BLaER1 (cell line): ENCODE results near the gene ERCC3.
A peak's percentile ranks its signal among the peaks of the same experiment; 100 is the strongest.

Experiments
- H3K27ac ChIP-seq: shearing (Covaris generic); formaldehyde crosslinking; 2 replicates; pipeline ENCODE4 v1.8.1; 2022
- H3K27me3 ChIP-seq: shearing (Covaris generic); formaldehyde crosslinking; 2 replicates; pipeline ENCODE4 v1.8.1; 2022
- H3K36me3 ChIP-seq: shearing (Covaris generic); formaldehyde crosslinking; 2 replicates; pipeline ENCODE4 v1.8.1; 2022
- H3K4me1 ChIP-seq: shearing (Covaris generic); formaldehyde crosslinking; 2 replicates; pipeline ENCODE4 v1.8.1; 2022
- H3K4me2 ChIP-seq: shearing (Covaris generic); formaldehyde crosslinking; 2 replicates; pipeline ENCODE4 v1.8.1; 2022
- H3K4me3 ChIP-seq: shearing (Covaris generic); formaldehyde crosslinking; 2 replicates; pipeline ENCODE4 v1.8.1; 2022
- H3K9ac ChIP-seq: shearing (Covaris generic); formaldehyde crosslinking; 2 replicates; pipeline ENCODE4 v1.8.1; 2022
- H3K9me3 ChIP-seq: shearing (Covaris generic); formaldehyde crosslinking; 2 replicates; pipeline ENCODE4 v1.8.1; 2022
- H4K20me1 ChIP-seq: shearing (Covaris generic); formaldehyde crosslinking; 2 replicates; pipeline ENCODE4 v1.8.1; 2022
- Cebpa-rat ChIP-seq: shearing (Covaris generic); IDR thresholded peaks from 2 replicates; pipeline ENCODE4 v1.8.1; 2022

ERCC3 gene

GRCh38 chr2:127314193-127314988 lies 20.4 kb upstream of the ERCC3 start:
- H3K27ac ChIP-seq: no peak overlapping the region
- H3K9ac ChIP-seq: no peak overlapping the region
- H3K27me3 ChIP-seq: no peaks in the 10 kb centered on the region
- no peak overlapping the region for H3K4me2 ChIP-seq
- no peaks in the 10 kb centered on the region for H4K20me1 ChIP-seq
- no peaks in the 10 kb centered on the region; the same call in 1 of the 2 replicates for H3K4me1 ChIP-seq
- no peak for TF ChIP-seq Cebpa-rat
- peaks cover 84% of the 10 kb centered on the region for H3K36me3 ChIP-seq
- no peak overlapping the region for H3K4me3 ChIP-seq
- no peaks in the 10 kb centered on the region for H3K9me3 ChIP-seq

GRCh38 chr2:127313406-127313805 lies 19.5 kb upstream of the ERCC3 start:
- no peak overlapping the region for H3K4me3 ChIP-seq
- H3K9ac ChIP-seq: no peak overlapping the region
- no peak for TF ChIP-seq Cebpa-rat
- no peaks in the 10 kb centered on the region for H4K20me1 ChIP-seq
- H3K4me2 ChIP-seq: no peak overlapping the region
- no peaks in the 10 kb centered on the region for H3K27me3 ChIP-seq
- peaks cover 82% of the 10 kb centered on the region for H3K36me3 ChIP-seq
- no peaks in the 10 kb centered on the region; the same call in 1 of the 2 replicates for H3K4me1 ChIP-seq
- H3K9me3 ChIP-seq: no peaks in the 10 kb centered on the region
- no peak overlapping the region for H3K27ac ChIP-seq

GRCh38 chr2:127310980-127311379 lies 17.0 kb upstream of the ERCC3 start:
- no peak overlapping the region for H3K9ac ChIP-seq
- H3K4me1 ChIP-seq: no peaks in the 10 kb centered on the region; the same call in 1 of the 2 replicates
- no peaks in the 10 kb centered on the region for H3K9me3 ChIP-seq
- H3K4me2 ChIP-seq: no peak overlapping the region
- H3K4me3 ChIP-seq: no peak overlapping the region
- peaks cover 91% of the 10 kb centered on the region for H3K36me3 ChIP-seq
- no peaks in the 10 kb centered on the region for H3K27me3 ChIP-seq
- no peak for TF ChIP-seq Cebpa-rat
- H4K20me1 ChIP-seq: no peaks in the 10 kb centered on the region
- H3K27ac ChIP-seq: no peak overlapping the region

GRCh38 chr2:127309468-127309867 lies 15.5 kb upstream of the ERCC3 start:
- peaks cover 85% of the 10 kb centered on the region for H3K36me3 ChIP-seq
- no peaks in the 10 kb centered on the region; the same call in 1 of the 2 replicates for H3K4me1 ChIP-seq
- no peak overlapping the region for H3K4me2 ChIP-seq
- H4K20me1 ChIP-seq: no peaks in the 10 kb centered on the region
- H3K9me3 ChIP-seq: no peaks in the 10 kb centered on the region
- no peak overlapping the region for H3K4me3 ChIP-seq
- TF ChIP-seq Cebpa-rat: no peak
- no peak overlapping the region for H3K9ac ChIP-seq
- H3K27me3 ChIP-seq: no peaks in the 10 kb centered on the region
- H3K27ac ChIP-seq: no peak overlapping the region

GRCh38 chr2:127308586-127309138 lies 14.7 kb upstream of the ERCC3 start:
- peaks cover 77% of the 10 kb centered on the region for H3K36me3 ChIP-seq
- no peaks in the 10 kb centered on the region for H3K9me3 ChIP-seq
- no peak overlapping the region for H3K4me2 ChIP-seq
- no peak for TF ChIP-seq Cebpa-rat
- H3K27me3 ChIP-seq: no peaks in the 10 kb centered on the region
- H4K20me1 ChIP-seq: no peaks in the 10 kb centered on the region
- H3K4me3 ChIP-seq: no peak overlapping the region
- no peak overlapping the region for H3K27ac ChIP-seq
- H3K9ac ChIP-seq: no peak overlapping the region
- no peaks in the 10 kb centered on the region; the same call in 1 of the 2 replicates for H3K4me1 ChIP-seq

DNA sequence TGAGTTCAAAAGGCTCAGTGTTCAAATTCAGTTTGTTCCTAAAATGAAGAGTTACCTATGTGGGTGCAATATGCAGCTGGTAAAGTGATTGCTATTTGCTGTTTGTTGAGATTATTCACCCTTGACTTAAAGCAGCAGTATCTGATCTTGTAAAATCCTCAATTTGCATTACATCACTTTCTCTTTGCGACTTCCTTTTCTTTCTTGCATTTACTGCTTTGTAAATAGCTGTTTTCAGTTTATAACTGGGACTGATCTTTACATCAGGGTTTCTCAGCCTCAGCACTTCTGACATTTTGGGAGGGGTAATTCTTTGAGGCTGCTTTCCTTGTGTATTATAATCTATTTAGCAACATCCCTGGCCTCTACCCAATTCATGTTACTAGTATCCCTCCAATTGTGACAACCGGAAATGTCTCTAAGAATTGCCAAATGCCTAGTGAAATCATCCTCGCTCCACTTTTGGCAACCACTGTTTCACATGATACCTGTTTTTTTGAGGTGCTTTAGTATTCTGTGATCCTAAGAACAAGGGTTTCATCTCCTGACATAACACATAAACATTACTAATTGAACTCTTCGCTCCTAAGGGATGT lies 12.1 kb upstream of the ERCC3 start:
- no peaks in the 10 kb centered on the region for H4K20me1 ChIP-seq
- H3K36me3 ChIP-seq: peaks cover 51% of the 10 kb centered on the region
- no peaks in the 10 kb centered on the region for H3K27me3 ChIP-seq
- no peak overlapping the region for H3K4me3 ChIP-seq
- no peaks in the 10 kb centered on the region for H3K9me3 ChIP-seq
- TF ChIP-seq Cebpa-rat: no peak
- no peaks in the 10 kb centered on the region for H3K4me1 ChIP-seq
- no peak overlapping the region for H3K4me2 ChIP-seq
- H3K27ac ChIP-seq: no peak overlapping the region
- H3K9ac ChIP-seq: no peak overlapping the region

GRCh38 chr2:127302168-127302567 lies 8.2 kb upstream of the ERCC3 start:
- no peak for TF ChIP-seq Cebpa-rat
- H4K20me1 ChIP-seq: no peaks in the 10 kb centered on the region
- H3K27ac ChIP-seq: no peak overlapping the region
- no peaks in the 10 kb centered on the region for H3K27me3 ChIP-seq
- no peaks in the 10 kb centered on the region for H3K4me1 ChIP-seq
- H3K9me3 ChIP-seq: no peaks in the 10 kb centered on the region
- no peak overlapping the region for H3K9ac ChIP-seq
- no peak overlapping the region for H3K4me2 ChIP-seq
- H3K4me3 ChIP-seq: no peak overlapping the region
- peaks cover 20% of the 10 kb centered on the region for H3K36me3 ChIP-seq

DNA sequence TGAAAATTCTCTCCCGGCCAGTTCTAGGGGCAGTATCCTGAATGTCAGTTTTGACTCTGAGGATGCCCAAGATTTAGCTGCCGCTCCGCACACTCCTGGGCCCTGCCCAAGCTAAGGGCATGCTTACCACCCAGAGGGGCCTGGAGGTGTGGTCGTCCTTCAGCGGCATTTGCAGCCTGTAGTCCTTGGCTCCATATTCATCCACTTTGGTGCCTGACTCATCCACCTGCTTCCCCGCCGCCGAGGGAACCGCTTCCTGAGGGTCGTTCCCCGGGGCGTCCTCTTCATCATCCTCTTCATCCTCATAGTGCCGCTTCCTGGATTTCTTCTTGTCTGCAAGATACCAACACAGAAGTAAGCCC lies 577 bp downstream of the ERCC3 start:
- H4K20me1 ChIP-seq: 0 out of 2 replicates have a peak, but pooled peaks cover 8% of the 10 kb centered on the region
- no peaks in the 10 kb centered on the region for H3K27me3 ChIP-seq
- peaks cover 21% of the 10 kb centered on the region for H3K4me1 ChIP-seq
- H3K36me3 ChIP-seq: peaks cover 45% of the 10 kb centered on the region
- peak overlapping the region; percentile 83 for H3K4me3 ChIP-seq
- no peak for TF ChIP-seq Cebpa-rat
- peak overlapping the region; percentile 89 for H3K9ac ChIP-seq
- H3K4me2 ChIP-seq: peak overlapping the region; percentile 94
- H3K9me3 ChIP-seq: no peaks in the 10 kb centered on the region
- peak overlapping the region; percentile 85 for H3K27ac ChIP-seq

DNA sequence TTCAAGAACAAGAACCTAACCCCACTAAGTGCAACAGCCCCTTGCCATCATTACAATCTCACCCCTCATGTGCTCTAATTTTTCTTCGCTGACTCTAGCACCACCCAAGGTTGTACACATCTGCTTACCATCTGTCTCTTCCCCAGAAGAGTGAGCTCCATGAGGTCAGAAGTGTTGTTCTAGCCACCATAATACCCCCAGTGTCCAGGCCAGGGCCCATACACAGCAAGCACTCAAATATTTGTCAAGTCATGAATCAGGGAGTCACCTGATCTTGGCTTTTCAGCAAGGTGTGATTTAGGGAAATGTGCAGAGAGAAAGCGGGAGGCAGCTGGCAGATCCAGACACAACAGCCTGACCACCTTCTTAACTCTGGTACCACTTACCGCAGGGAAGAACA lies 5.7 kb downstream of the ERCC3 start:
- H3K4me1 ChIP-seq: peaks cover 9% of the 10 kb centered on the region
- H3K9me3 ChIP-seq: peaks cover 24% of the 10 kb centered on the region
- H3K27me3 ChIP-seq: no peaks in the 10 kb centered on the region
- H3K4me2 ChIP-seq: no peak overlapping the region
- no peak overlapping the region for H3K9ac ChIP-seq
- 0 out of 2 replicates have a peak, but pooled peaks cover 8% of the 10 kb centered on the region for H4K20me1 ChIP-seq
- TF ChIP-seq Cebpa-rat: no peak
- H3K4me3 ChIP-seq: no peak overlapping the region
- peaks cover 96% of the 10 kb centered on the region for H3K36me3 ChIP-seq
- H3K27ac ChIP-seq: no peak overlapping the region

GRCh38 chr2:127283275-127283674 lies 10.7 kb downstream of the ERCC3 start:
- Histone ChIP-seq H3K4me2 (no peak overlapping the region), H3K36me3 (peaks cover 100% of the 10 kb centered on the region), H3K27ac (no peak overlapping the region), H3K4me3 (no peak overlapping the region), H3K9me3 (peaks cover 26% of the 10 kb centered on the region), H3K27me3 (no peaks in the 10 kb centered on the region), H3K4me1 (no peaks in the 10 kb centered on the region), H4K20me1 (peaks cover 38% of the 10 kb centered on the region), H3K9ac (no peak overlapping the region)
- no peak for TF ChIP-seq Cebpa-rat
